ENCODE results near the gene C1orf167. TPM values are rescaled to one million over a fixed set of nuclear protein-coding genes. Genes with fewer than 3 reads are reported as not detected.

C1orf167 gene
- total RNA-seq, 2 donors from 2014 or later: not detected

DNA sequence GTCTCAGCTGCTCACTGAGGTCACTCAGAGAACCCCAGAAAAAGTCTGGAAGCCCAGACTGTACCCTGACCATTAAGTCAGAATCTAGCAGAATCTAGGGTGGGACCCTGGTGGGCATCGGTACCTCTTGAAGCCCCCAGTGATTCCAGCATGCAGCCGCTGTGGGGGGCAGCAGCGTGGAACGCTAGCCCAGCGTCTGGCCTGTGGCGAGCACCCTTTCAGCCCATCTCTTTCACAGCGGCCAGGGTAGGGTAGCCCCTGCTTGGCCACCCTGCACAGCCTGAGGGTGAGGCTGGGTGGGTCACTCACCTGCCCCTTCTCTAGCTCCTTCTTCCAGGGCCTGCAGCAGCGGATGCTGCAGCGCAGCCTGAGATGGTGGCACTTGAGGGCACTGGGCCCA lies 16.3 kb downstream of the C1orf167 start:
- intact Hi-C loops (cut with DNase I, micrococcal nuclease): no loop called here
- ATAC-seq (no peak), DNase-seq (no peak)

GRCh38 chr1:11778844-11779623 lies 17.0 kb downstream of the C1orf167 start:
- intact Hi-C loops (cut with DNase I, micrococcal nuclease): no loop called here
- no peak for ATAC-seq
- DNase-seq: no peak

- ATAC-seq (no peak), DNase-seq (no peak)
- intact Hi-C loops (cut with DNase I, micrococcal nuclease): no loop called here
Measured at GRCh38 chr1:11779715-11780379, 17.9 kb downstream of the C1orf167 start.

DNA sequence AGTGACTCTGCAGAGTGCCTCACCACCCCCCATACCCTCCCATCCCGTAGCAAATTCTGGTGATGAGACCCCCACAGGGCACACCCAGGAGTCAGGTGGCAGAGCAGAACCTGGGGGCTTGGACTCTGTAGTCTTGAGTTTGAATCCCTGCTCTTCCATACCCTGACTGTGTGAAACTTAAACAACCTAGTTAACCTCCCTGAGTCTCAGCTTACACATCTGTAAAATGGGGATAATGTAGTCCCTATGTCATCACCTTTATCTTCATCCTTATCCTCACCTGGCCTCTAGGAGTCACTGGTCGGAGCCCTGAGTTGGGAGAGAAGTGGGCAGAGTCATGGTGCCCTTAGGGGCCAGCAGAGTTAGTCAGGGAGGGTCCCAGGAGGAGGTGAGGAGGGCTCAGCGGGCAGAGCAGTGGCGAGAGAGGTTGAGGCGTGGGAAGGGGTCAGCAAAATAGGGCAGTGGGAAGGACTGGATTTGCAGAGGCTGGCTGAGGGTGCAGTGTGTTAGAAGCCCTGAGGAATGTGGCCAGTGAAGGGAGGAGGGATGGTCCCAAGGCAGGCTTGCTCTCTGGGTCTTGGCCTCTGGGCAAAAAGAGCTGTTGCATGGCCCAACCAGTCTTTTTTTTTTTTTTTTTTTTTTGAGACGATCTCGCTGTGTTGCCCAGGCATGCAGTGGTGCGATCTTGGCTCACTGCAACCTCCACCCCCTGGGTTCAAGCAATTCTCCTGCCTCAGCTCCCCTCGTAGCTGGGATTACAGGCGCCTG lies 18.6 kb downstream of the C1orf167 start:
- no peak for DNase-seq
- intact Hi-C loops (cut with DNase I, micrococcal nuclease): no loop called here
- ATAC-seq: no peak

GRCh38 chr1:11781297-11781696 lies 19.3 kb downstream of the C1orf167 start:
- intact Hi-C loops (cut with DNase I, micrococcal nuclease): no loop called here
- DNase-seq: no peak
- no peak for ATAC-seq

DNA sequence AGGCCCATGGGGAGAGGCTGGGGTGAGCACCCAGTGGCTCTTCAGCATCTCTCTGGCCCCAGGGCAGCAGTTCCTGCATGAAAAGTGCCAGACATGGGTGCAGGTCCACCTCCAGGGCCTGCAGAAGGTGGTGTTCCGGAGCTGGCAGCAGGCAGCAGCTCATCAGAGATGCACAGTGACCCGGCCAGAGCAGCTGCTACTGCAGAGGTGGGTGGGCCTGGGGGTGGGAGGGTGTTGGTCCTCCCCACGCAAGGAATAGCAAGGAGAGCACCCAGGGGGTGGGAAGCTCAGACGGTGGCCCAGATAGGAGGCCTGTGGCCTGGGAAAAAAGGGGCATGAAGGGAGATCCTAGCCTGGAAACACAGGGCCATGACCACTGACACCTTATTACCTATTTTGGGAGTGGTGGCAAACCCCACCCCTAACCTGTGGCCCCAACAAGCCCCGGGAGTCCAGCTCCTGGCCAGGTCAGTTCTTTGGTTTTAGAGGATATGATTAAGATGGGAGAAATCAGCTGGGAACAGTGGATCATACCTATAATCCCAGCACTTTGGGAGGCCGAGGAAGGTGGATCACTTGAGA lies 20.2 kb downstream of the C1orf167 start:
- intact Hi-C loops (cut with DNase I, micrococcal nuclease): no loop called here
- no peak for ATAC-seq
- DNase-seq: no peak

DNA sequence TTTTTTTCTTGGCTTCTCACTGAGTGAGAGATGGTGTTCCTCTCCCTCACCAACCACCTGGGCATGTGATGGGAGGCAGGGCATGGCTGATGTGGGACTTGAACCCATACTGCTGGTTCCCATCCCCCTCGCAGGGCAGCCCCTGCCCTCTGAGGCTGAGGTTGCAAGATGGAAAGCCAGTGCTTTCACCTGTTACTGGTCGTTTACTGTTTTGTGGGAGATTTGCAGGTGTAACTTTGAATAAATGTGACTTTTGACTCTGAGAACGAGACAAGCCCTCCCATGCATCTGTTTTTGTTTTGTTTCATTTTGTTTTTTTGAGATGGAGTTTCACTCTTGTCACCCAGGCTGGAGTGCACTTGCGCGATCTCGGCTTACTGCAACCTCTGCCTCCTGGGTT lies 21.6 kb downstream of the C1orf167 start:
- ATAC-seq: no peak
- no peak for DNase-seq
- intact Hi-C loops (cut with DNase I, micrococcal nuclease): no loop called here

GRCh38 chr1:11784256-11784992 lies 22.4 kb downstream of the C1orf167 start:
- ATAC-seq: no peak
- no peak for DNase-seq
- intact Hi-C loops (cut with DNase I, micrococcal nuclease): no loop called here

- intact Hi-C loops (cut with DNase I, micrococcal nuclease): no loop called here
- peak; percentile 64 for ATAC-seq
- peak; percentile 54 to 77 for DNase-seq
Measured at GRCh38 chr1:11784993-11785769, 23.2 kb downstream of the C1orf167 start.

- intact Hi-C loops (cut with DNase I, micrococcal nuclease): no loop called here
- ATAC-seq: no peak
- DNase-seq: no peak
Measured at GRCh38 chr1:11786168-11786567, 24.2 kb downstream of the C1orf167 start.

GRCh38 chr1:11787251-11787803 lies 25.3 kb downstream of the C1orf167 start:
- peak; percentile 61 to 63 for DNase-seq
- intact Hi-C loops (cut with DNase I, micrococcal nuclease): no loop called here
- peak; percentile 55 for ATAC-seq

GRCh38 chr1:11787804-11788436 lies 25.9 kb downstream of the C1orf167 start:
- intact Hi-C loops (cut with DNase I, micrococcal nuclease): no loop called here
- no peak for DNase-seq
- no peak for ATAC-seq

DNA sequence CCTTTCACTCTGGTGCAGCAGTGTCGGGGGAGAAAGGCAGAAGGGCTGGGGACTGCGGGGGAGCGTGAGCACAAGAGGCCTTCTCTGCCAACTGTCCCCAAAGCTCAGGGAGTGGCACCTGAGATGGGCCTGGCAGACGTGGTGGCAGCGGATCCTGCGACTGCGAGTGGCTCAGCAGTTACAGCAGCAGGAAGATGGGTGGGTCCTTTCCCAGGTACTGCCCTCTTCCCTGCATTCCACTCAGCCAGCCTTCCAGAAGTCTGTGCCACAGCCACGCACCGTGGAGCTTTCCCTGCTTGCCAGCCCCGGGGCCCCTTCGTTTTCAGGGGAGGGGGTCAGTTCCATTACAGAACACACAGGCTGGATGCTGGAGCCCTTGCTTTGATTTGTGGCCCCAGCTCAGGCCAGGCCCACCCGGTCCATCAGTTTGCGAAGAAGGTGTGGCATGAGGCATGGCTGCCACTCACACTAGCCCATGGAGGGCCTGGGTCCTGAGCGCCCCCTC lies 26.6 kb downstream of the C1orf167 start:
- intact Hi-C loops (cut with DNase I, micrococcal nuclease): no loop called here
- peak; percentile 51 for ATAC-seq
- peak in 1 of 2 donors; percentile 28 for DNase-seq

- DNase-seq (no peak), ATAC-seq (no peak)
- intact Hi-C loops (cut with DNase I, micrococcal nuclease): no loop called here
Measured at GRCh38 chr1:11789126-11790067, 27.4 kb downstream of the C1orf167 start.

- intact Hi-C loops (cut with DNase I, micrococcal nuclease): no loop called here
- no peak for ATAC-seq
- DNase-seq: no peak
Measured at GRCh38 chr1:11790101-11790879, 28.3 kb downstream of the C1orf167 start.

Data from left colon (tissue), 2 donors.